NCI-H1436 (cell line): Measurements from ENCODE around the gene EBF3.

Source experiments
- DNase-seq: peaks from one replicate; lab custom pipeline; 2025; lab: John Stamatoyannopoulos, UW

The EBF3 gene

DNA sequence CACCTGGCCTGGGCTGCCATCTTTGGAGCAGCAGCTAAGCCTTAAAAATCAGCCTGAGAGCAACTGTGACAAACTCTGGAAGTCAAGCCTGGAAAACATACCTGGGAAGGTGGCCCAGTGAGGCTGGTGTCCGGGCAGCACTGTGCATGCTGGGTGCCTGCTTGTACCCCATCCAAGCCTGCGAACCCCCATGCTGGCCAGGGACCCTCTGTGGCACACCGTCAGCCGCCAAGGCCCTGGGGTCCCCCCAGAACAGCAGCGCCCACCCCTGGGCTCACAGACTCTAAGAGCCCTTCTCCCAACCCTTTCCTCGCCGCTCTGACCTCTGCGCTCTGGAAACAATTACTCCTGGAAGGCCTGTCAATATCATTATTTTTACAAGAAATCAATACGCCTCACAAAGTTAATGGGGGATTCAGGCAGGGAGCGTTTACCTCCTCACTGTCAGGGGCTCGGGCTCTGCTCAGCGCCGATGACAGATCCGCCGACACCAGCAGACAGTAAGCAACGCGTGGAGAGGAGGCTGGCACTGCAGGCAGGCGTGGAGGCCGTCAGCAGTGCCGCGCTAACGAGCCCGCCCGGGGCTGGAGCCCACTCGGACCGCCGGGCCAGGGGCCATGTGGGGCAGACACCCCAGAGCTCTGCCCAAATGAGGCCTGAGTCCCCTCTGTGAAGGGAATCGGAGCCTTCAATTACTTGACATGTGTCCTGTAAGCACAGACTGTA lies 54.4 kb downstream of the EBF3 start:
- DNase-seq: no peak

DNA sequence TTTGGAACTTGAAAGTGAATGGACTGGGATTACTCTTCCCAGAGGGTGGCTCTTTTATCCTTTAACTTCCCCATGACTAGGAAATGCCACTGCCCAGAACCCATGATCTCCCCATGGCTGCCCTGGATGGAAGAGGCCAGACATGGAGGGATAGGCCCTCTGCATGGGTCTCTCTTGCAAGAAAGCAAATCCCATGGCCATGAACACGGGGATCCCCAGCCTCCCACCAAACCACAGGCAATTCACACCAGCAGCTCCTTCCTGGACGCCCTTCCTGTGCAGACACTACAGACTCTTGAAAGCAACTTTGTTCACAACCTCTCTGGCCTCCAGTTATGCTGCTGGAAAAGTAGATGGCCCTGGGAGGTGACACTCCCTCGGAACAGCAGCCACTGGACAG lies 55.0 kb downstream of the EBF3 start:
- no peak for DNase-seq

DNA sequence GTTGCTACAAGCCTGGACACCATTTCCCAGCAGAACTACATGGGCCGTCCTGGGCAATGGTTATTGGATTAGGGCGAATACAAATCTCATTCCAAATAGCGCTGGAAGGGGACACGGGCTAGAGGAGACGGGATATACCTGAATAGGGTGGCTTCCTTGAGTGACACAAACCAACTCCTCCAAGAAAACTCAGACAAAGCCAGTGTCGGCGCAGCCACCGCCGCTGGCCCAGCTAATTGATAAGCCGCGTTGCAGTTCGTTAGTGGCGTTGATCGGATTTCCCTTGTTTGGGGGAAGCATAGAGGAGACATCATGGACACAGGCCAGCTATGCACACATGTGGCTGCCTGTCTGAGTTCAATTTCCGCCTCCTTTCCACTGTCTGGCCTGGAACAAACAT lies 55.7 kb downstream of the EBF3 start:
- DNase-seq: no peak

DNA sequence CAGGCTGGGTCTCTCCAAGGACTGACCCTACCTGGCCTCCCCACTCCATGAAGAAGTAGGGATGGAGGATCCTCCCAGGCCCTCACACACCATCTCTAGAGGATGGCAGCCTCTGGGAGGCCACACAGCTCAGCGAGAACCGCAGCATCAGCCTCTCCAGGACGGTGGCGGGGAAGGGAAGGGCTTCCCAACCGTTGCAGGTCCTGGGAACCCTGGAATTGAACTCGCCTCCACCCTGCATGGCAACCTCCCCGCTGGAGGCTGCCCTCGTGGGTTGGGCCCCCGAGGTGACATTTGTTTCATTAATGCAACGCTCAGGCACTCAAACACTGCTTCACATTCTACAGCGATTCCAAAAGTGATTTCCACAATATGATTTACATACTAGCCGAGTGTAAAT lies 58.5 kb downstream of the EBF3 start:
- DNase-seq: no peak

DNA sequence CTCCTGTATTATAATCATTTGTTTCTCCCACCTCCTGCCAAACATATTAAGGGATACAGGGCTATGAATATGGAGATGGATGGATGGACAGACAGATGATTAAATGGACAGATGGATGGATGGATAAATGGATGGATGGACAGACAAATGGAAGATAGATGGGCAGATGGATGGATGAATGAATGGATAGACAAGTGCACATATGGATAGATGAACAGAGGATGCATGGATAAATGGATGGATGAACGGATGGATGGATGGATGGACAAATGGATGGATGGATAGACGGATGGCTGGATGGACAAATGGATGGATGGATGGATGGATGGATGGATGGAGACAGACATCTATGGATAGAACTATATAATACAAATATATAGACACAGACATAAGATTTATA lies 59.8 kb downstream of the EBF3 start:
- no peak for DNase-seq

DNA sequence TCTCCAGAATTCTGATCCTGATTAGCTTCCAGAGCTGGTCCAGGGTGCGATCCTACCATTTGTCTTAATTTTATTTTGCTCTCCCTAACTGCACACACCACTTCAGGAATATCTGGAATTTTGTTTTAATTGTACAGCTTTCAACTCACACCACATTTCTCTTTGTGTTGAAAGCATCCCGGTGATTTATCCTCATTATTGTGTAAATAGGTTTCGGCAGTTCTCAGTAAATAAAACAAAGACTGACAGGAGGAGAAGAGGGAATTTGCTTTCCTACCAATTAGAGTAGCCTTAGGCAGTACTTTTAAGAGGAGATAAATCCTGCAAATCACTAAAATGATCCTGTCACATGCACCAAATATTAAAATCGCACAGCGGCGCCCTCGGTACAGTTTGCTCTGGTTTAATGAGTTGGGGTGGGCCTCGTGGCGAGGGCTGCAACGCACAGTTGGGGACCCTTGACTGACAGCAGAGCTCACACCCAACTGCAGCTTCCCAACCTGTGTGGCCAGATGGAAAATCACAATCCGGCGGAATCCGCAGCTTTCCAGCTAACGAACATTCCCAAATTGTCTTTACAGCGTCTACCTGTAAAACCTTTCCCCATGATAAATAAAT lies 62.6 kb downstream of the EBF3 start:
- no peak for DNase-seq

DNA sequence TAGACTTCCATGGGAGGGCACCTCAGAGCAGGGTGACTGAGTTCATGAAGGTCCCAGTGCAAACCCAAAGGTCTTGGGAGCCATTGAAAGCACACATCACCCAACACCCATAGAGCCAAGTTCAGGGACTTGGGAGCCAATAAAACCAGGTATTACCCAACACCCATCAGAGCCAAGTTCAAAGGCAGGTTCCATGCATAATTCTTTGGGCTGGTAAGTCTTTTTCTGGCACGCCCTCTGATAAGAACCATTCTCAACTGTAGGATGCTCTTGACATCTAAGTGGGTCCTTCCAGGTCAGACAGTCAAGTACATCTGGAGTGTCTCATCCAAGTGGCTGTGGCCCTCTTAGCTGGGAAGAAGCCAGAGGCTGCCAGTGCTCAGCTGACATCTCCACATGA lies 63.2 kb downstream of the EBF3 start:
- no peak for DNase-seq

DNA sequence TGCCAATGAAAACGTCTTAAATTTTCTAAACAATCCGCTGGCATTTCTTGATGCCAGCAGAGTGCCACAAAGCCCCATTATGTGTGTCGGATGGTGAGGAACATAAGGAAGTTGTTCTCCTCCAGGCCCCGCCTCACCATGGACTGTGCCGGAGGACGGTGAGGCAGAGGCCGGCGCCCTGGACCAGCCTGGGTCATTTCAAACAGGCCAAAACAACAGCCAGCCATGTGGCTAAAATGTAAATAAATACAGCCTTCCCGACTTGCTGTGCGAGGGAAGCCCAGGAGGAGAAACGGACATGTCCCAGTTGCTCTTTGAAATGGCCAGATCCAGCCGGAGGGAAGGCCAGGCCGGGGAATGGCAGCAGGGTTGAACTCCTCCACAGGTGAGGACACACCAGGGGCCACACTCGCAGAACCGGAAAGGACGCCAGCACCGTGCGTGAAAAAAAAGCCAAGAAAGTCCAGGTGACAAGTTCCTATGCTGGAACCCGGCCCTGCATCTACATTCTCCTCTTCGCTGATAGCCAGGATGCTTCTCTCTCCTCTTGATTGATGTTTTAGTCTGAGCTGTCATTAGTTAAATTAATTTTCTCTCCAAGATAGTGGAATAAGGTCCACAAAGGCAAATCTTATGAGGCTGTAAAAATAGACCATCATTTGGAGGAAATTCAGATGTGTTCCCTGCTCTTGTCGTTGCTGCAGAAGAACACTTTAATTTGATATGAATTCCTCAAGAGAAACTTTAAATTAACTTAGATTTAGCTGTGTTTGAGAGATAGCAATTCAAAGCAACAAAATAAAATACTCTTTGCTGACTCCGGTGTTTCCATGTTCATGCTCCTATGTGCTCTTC lies 64.6 kb downstream of the EBF3 start:
- no peak for DNase-seq

DNA sequence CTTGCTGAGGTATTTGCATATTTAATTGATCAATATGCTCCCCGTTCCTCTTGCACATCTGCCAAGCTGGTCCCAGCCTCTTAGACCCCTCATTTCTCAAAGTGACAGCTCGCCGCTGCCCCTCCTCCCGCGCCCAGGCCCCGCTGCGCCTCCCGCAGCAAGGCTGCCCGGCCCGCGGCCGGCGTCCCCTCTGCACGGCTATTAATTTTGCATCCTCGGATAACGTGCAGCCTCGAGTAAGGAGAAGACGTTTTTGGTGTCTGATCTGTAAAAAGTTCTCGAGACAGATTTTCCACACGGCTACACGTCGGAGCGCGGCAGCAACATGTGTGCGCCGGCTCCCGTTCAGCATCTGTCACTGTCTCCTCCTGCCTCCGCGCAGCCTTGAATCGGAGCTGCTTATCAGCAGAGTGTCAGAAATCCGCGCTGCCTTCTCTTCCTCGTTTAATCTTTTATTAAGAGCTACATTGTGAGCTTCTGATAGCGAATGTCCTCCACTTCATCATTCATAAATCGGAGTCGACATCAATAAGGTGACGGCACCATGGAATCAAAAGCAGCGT lies 65.3 kb downstream of the EBF3 start:
- no peak for DNase-seq

DNA sequence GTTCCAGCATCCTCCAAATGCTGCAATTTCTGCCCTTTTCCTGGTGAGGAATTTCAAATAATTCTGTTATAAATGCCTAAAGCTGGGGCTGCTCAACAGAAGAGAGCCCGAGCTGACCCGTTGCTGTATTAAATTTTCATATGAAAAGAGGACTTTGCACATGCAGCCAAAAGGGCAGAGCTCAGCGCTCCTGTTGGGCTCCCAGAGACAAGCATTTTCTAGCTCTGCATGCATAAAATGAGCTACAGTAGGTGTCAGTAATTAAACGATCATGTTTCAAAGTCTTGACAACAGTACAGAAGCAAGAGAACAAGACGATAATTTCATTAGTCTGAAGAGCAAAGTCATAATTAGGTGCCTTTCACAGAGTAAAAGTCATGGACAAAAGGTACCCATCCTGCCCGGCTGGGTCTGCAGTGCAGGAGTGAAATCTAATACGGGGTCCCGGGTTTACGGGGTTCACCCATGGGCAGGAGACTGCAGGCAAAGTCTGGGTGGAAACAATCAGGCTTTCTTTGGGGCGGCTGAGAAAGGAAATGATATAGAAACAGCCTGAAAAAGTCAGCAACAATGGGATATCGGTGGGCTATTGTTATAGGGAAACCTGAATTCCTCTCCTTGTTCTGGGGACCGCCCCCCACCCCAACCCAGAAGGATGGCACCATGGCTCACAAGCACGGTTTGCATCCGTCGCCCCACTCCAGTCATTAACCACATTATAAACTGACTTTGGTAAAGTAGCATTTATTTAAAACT lies 66.0 kb downstream of the EBF3 start:
- DNase-seq: peak; percentile 42

DNA sequence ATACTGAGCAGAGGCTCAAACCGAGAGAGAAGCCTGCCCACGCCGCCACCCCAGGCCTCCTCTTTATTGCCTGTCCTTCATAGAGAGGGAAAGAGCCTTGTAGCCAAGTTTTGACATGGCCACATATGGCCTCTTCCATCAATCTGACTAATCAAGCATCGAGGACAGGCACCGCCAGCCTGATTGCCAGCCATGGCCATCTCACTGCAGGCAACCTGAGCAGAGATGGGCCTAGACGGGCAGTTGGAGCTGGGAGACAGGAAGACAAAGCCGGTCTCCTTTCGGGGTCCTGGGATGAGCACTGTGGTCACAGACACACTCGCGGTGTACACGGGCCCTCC lies 67.2 kb downstream of the EBF3 start:
- DNase-seq: no peak

DNA sequence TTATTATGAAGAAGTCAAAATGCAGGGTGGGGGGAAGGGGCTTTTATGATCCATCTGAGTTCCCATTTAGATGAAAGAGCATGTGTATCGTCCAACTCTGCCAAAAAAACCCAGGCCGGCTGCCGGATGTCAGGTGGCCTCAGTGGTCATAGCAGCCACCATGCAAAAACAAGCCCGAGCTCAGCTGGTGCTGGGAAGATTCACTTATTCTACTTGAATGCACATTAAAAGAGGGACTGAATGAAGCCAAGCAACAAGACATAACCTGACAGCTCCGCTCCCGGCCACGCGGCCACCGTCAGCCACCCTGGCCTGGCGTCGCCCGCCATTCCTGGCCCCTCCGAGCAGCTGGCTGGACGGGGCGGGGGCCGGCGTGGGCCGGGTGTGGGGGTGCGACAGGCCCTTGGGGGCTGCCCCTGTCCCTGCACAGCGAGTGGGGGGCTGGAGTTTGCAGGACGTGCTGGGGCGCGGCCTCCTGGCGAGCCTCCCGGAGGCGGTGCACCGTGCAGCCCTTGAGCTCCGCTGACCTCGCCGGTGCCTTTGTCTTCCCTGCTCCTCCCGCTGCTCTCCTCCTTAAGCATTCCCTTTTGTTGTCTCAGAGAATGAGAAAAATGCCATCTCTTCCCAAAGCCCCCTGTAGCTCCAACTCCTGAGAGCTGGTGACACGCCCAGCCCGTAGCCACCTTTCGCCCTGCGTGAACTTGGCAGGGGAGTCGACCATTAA lies 67.8 kb downstream of the EBF3 start:
- DNase-seq: no peak

DNA sequence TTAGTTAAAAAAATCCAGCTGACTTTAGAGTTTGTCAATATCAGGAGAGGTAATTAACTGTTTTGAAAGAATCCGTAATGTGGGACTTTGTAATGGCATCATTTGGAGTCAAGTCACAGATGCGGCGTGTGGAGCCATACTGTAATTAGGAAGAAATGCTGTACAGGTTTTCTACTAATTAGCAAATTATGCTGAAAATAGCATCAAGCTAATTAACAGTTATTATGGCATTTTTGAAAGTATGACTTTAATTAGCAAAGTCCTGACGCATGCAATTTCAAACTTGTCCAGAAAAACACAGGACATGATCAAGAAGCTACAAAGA lies 68.3 kb downstream of the EBF3 start:
- DNase-seq: no peak

DNA sequence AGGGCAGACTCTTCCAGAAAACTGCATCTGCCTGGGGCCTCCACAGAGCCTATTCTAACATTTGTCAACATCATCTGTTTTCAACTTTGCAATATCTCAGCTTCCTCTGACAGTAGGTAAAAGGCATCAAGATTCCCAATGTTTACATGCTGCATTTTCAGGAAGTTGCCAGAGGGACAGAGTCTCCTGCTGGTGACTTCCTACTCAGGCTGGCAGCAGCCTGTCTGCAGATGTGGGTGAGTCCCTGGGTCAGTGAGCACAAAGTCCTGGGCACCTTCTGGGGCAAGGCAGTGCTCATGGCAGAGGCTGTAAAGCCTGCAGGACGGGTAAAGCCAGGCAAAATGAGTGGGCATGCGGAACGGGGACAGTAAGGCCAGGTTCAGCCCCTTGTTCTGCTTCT lies 69.4 kb downstream of the EBF3 start:
- no peak for DNase-seq

DNA sequence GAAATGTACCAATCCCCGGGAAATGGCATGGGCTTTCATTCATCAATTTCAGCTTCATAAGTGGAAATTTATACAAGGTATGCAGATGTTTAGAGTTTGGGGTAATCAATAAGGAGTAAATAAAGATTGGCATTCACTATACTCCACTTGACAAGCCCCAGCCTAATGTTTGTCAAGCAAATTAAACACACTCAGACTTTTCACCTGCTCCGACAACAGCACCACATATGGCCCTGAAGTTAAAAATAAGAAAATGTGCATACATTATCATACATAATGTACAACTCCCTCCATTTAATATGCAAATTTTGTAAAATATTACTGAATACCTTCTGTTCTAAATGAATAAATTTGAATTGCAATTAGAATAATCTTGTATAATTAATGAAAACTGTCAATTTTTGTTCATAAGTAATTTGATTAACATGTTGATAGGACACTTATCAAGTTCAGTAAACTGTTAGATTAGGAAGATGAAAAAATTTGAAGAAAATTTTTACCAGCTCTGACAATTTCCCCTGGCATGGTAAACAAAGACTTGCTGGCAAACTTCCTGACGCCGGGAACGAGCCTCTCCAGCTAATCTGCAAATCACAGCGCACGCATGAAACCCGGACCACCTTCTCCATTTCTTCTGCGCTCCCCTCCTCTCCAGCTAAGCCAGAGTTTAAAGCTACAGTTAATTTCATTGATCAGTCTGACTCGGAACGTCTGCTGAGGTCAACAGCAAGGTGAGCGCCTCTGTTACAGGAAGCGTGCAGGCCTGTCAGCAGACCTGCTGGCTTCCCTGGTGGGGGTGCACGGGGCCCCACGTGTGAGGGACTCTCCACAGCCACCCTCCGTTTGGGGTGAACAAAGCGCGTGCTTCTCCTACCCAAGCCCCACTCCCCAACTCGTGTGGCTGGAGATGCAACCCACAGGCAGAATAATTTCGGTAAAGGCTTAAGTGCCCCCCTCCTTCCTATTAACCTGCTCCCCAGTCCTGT lies 70.7 kb downstream of the EBF3 start:
- DNase-seq: no peak

DNA sequence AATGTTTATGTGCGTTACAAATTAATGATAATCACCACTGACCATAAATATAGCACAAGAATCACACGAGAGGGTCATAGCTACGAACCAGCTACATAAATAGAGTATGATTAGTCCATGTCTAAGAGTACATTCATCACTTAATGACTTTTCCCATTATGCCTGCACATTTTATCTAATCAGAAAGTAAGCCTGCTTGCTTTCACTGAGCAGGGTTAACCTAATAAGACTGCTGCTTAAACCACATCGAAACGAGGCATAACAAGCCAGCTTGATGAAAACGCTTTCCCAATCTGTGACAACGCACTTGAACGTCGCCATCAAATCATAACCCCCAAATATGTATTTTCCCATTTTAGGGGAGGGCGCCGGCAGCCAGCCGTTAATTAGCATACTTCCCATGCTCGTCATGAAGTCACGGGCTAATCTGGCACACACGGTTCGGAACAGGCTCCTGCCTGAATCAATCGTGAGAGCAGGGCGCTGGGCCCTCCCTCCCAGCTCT lies 71.5 kb downstream of the EBF3 start:
- no peak for DNase-seq

DNA sequence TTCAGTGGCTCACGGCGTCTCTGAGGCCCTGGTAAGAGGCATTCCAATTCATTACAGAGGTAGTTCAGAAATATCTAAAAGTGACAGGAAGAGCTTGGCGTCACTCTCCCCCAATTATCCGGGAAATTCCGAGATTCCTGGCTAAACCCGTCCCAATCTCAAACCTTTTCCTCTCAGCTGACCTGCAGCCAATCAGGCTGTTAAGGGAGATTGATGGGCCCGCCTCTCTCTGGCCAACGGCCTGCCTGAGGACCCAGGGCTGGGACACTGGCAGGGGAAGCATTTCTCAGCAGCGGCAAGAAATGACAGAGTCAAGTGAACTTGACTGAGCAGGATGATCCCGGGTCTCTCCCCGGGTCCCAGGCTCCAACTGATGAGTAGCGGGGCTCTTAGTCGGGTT lies 72.3 kb downstream of the EBF3 start:
- no peak for DNase-seq

DNA sequence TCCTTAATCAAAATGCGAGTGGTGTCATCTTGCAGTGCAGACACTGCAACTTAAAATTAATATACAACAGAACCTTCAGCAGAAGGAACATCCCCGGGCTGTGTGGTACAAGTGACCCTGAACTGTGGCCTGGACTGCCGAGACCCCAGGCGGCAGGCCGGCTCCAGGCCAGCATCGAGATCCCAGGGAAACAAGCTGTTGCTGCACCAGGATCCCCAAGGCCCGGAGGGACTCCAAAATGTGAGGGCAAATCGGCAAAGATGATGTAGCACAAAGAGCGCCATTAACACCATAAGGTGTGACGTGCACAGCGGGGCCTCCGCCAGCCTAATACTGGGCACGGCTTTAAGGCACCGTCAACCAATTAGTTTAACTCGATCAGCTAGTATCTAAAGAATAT lies 73.9 kb downstream of the EBF3 start:
- no peak for DNase-seq

DNA sequence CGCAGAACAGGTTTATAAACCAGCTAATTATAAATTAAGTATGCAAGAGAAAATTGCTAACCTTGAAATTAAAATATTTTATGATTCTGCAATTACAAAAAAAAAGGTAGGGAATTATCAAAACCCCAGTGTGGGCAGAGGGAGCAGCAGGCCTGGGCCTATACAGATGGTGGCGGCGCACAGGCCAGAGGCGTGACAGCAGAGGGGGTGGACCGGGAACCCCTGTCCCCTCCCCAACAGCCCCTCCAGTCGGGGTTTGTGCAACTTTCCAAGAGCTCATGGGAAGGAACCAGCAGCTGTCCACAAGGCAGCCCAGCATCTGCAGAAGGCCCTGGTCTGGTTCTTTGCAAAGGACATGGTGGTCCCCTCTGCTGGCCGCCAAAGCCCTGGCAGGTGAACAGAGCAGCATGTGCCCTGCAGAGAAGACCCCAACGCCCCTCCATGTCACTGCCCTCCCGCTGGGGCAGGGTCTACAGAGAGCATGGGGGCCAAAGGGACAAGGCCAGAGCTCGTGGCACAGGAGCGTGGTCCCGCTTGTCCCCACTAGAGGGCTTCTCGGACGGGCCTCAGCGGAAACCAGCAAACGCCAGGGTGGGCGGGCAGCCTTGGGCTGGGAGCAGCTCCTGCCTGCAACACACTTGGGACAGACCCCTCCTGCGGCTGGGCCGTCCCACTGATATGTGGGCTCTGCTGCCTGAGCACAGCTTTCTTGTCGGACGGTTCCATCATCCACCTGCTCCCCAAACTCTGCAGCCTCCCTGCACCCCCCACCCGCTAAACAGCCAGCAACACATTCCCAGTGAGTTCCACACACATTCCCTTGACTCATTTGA lies 75.1 kb downstream of the EBF3 start:
- DNase-seq: no peak
